ENCODE measurements around the gene ZBTB5.
"Not testable (repeated sequence)": the region's sequence is repeated elsewhere in the genome, so short reads cannot be mapped to it uniquely, and the experiment has no call there.

Gene ZBTB5

GRCh38 chr9:37407468-37407867, 57.8 kb downstream of the ZBTB5 start:
- DNase-seq (ENCODE audit: low read depth in 2 of 2, low spot score in 1 of 2) = no peak

GRCh38 chr9:37406603-37407401, 58.4 kb downstream of the ZBTB5 start:
- DNase-seq (ENCODE audit: low read depth in 2 of 2, low spot score in 1 of 2) = no peak

GRCh38 chr9:37405764-37406380, 59.4 kb downstream of the ZBTB5 start:
- no peak for DNase-seq (ENCODE audit: low read depth in 2 of 2, low spot score in 1 of 2)

- DNase-seq (ENCODE audit: low read depth in 2 of 2, low spot score in 1 of 2) = no peak
Measured at GRCh38 chr9:37405350-37405749, 59.9 kb downstream of the ZBTB5 start.

GRCh38 chr9:37404590-37404989, 60.7 kb downstream of the ZBTB5 start:
- DNase-seq (ENCODE audit: low read depth in 2 of 2, low spot score in 1 of 2) = no peak

- no peak for DNase-seq (ENCODE audit: low read depth in 2 of 2, low spot score in 1 of 2)
Measured at GRCh38 chr9:37399336-37399735, 65.9 kb downstream of the ZBTB5 start.

- no peak for DNase-seq (ENCODE audit: low read depth in 2 of 2, low spot score in 1 of 2)
Measured at GRCh38 chr9:37398464-37399025, 66.7 kb downstream of the ZBTB5 start.

GRCh38 chr9:37397948-37398347, 67.3 kb downstream of the ZBTB5 start:
- DNase-seq (ENCODE audit: low read depth in 2 of 2, low spot score in 1 of 2) = not testable (repeated sequence)

GRCh38 chr9:37395663-37396062, 69.6 kb downstream of the ZBTB5 start:
- no peak for DNase-seq (ENCODE audit: low read depth in 2 of 2, low spot score in 1 of 2)

GRCh38 chr9:37395229-37395628, 70.0 kb downstream of the ZBTB5 start:
- DNase-seq (ENCODE audit: low read depth in 2 of 2, low spot score in 1 of 2) = no peak

- DNase-seq (ENCODE audit: low read depth in 2 of 2, low spot score in 1 of 2) = no peak
Measured at GRCh38 chr9:37392272-37392671, 73.0 kb downstream of the ZBTB5 start.

GRCh38 chr9:37390759-37391158, 74.5 kb downstream of the ZBTB5 start:
- no peak for DNase-seq (ENCODE audit: low read depth in 2 of 2, low spot score in 1 of 2)
